Kidney epithelial cell (primary cell): ENCODE data around the gene RAD1. TPM values are rescaled to one million over a fixed set of nuclear protein-coding genes. Genes with fewer than 3 reads are reported as not detected.

ENCODE experiments used
- DNase-seq: peaks from one replicate; pipeline ENCODE4 v3.0.0-alpha.2; 2010; ENCODE audit warnings: low read depth
- H3K27me3 ChIP-seq: 2 replicates; pipeline ENCODE4 v1.6.0; 2011; ENCODE audit warnings: low read length; ENCODE audit not compliant: control insufficient read depth, insufficient read depth
- H3K36me3 ChIP-seq: 2 replicates; pipeline ENCODE4 v1.5.1; 2011; ENCODE audit warnings: low read length; ENCODE audit not compliant: control insufficient read depth, insufficient read depth
- H3K4me3 ChIP-seq: 2 replicates; pipeline ENCODE4 v1.5.1; 2011; ENCODE audit warnings: low read depth, mild to moderate bottlenecking, control low read depth, low read length
- CTCF ChIP-seq: IDR thresholded peaks from 2 replicates; pipeline ENCODE4 v1.5.1; 2011; ENCODE audit warnings: mild to moderate bottlenecking, moderate library complexity, low read length, control low read depth, inconsistent platforms; ENCODE audit not compliant: insufficient read depth, poor library complexity, severe bottlenecking
- total RNA-seq: library from RNA; depleted of rRNA; stranded (reverse); fragments of >200 nt; gene quantifications from 2 replicates; pipeline ENCODE4 v1.2.3, GENCODE V29; 2015

Gene RAD1
- total RNA-seq, 1 donor from 2014 or later: 17.9 TPM

DNA sequence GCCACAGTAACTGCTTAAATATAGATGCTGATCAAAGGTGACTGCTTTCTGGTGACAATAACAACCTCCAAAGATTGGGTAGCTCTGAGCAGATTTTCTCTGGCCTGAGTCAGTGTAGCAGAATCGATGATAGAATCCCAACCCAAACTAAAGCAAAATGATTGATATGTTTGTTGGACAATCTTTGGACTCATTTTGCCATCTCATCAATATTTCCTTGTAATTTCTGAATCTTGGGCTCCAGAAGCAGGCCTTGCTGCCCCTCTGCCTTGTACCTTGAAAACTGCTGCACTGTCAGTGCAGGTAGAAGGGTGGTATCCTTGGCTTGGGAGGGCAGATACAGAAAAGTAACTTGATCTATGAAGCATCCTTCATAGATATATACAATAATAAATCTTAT lies 57.4 kb downstream of the RAD1 start:
- no peak for TF ChIP-seq CTCF

DNA sequence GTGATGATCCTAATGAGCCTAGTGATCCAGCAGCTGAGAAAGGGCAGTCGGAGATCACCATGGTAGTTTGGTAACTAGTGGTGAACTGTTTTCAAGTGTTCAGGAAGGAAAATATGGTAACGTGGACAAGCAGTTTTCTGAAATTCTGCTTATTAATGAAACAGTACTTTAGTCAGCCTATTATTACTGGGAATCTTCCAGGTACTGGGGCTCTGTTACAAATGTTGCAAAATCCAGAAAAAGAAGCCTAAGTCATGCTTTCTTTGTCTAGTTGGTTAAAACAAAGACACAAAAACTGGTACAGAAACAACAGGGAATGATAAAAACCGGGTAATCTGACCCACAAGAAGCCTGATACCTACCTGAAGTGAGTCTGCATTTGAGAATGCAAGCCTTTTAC lies 58.1 kb downstream of the RAD1 start:
- DNase-seq: no peak
- no peaks in the 10 kb centered on the region for H3K36me3 ChIP-seq
- no peaks in the 10 kb centered on the region for H3K27me3 ChIP-seq
- no peak for TF ChIP-seq CTCF
- no peak overlapping the region for H3K4me3 ChIP-seq

More for the DNA sequence above, 57.4 kb downstream of the RAD1 start:
- Histone ChIP-seq H3K36me3 (no peaks in the 10 kb centered on the region), H3K4me3 (no peak overlapping the region), H3K27me3 (no peaks in the 10 kb centered on the region)
- no peak for DNase-seq

Other genes starting within 250 kb of the RAD1 start
- gene TTC23L, start 76.3 kb downstream of the RAD1 start, total RNA-seq: under 0.01 and 2.1 TPM in 2 replicates
- gene BRIX1, start 207 bp upstream of the RAD1 start, total RNA-seq: 30.9 and 40.1 TPM in 2 replicates
- gene DNAJC21, start 14.1 kb upstream of the RAD1 start, total RNA-seq: 22.1 and 37.0 TPM in 2 replicates
- gene AGXT2, start 132.4 kb upstream of the RAD1 start, total RNA-seq: not detected in 2 replicates